ENCODE measurements around the gene RAB3C. TPM values are rescaled to one million over a fixed set of nuclear protein-coding genes. Genes with fewer than 3 reads are reported as not detected.

RAB3C gene
- total and polyA plus RNA-seq, 2 experiments from 2014 or later: 15.0 to 30.6 TPM

- Mint-ChIP-seq H3K4me3 (0 out of 3 replicates have a peak overlapping the region, but pooled peaks have one; percentile 12), H3K36me3 (ENCODE audit: low read depth) (peaks cover 6% of the 10 kb centered on the region; the same call in 2 of the 3 replicates), H3K27me3 (ENCODE audit: insufficient read depth, low read depth, poor library complexity) (peaks cover 3% of the 10 kb centered on the region), H3K9me3 (peaks cover 7% of the 10 kb centered on the region; the same call in 2 of the 3 replicates), H3K4me1 (peaks cover 62% of the 10 kb centered on the region), H3K27ac (no peak overlapping the region)
- Histone ChIP-seq H3K4me2 (no peak overlapping the region; the same call in 1 of the 2 replicates), H3K27ac (ENCODE audit: low read depth) (no peak overlapping the region), H3K36me3 (ENCODE audit: insufficient read depth) (no peaks in the 10 kb centered on the region), H2AFZ (no peak overlapping the region), H3K4me1 (ENCODE audit: insufficient read depth) (peaks cover 33% of the 10 kb centered on the region), H3K9me2 (ENCODE audit: insufficient read depth) (no peaks in the 10 kb centered on the region), H4K20me1 (replicated peaks; ENCODE audit: insufficient read depth) (no peaks in the 10 kb centered on the region), H3K79me2 (replicated peaks; ENCODE audit: insufficient read depth) (no peaks in the 10 kb centered on the region), H3K27me3 (ENCODE audit: insufficient read depth) (no peaks in the 10 kb centered on the region), H3F3A (replicated peaks; ENCODE audit: low read depth) (no peaks in the 10 kb centered on the region), H3K4me3 (no peak overlapping the region)
- no peak for DNase-seq (ENCODE audit: low spot score)
- no peak for ATAC-seq
- TF ChIP-seq ZNF331 (CRISPR knock-in tag; IDR thresholded peaks at IDR 0.05; ENCODE audit: low read depth) (no peak), NANOG (IDR thresholded peaks at IDR 0.05; ENCODE audit: borderline replicate concordance) (no peak), STAT1 (IDR thresholded peaks at IDR 0.05; ENCODE audit: unreplicated experiment) (no peak), CREB1 (CRISPR knock-in tag; IDR thresholded peaks at IDR 0.05; ENCODE audit: low read depth) (no peak), EZH2phosphoT487 (IDR thresholded peaks at IDR 0.05; ENCODE audit: unreplicated experiment) (no peak), ZNF114 (CRISPR knock-in tag; IDR thresholded peaks at IDR 0.05) (no peak), CTCF (conservative IDR thresholded peaks at IDR 0.05; ENCODE audit: low read depth in 2 of 2) (no peak), POLR2AphosphoS5 (IDR thresholded peaks at IDR 0.05; ENCODE audit: low read depth) (no peak), ETS1 (IDR thresholded peaks at IDR 0.05) (no peak), ZNF462 (CRISPR knock-in tag; IDR thresholded peaks at IDR 0.05) (no peak), JUNB (IDR thresholded peaks at IDR 0.05; ENCODE audit: unreplicated experiment) (no peak), REST (IDR thresholded peaks at IDR 0.05; ENCODE audit: unreplicated experiment) (no peak), EZH2 (IDR thresholded peaks at IDR 0.05; ENCODE audit: low read depth, unreplicated experiment) (no peak)
Measured at GRCh38 chr5:58718269-58718978, 135.5 kb downstream of the RAB3C start.
